PC-3 (cell line): ENCODE results near the gene KSR2. TPM values are rescaled to one million over a fixed set of nuclear protein-coding genes. Genes with fewer than 3 reads are reported as not detected.

ENCODE experiments used
- ATAC-seq: fragments of 200-7000 bp; cut with Tn5 transposase; 2 replicates; pipeline ENCODE4 v1.9.1; 2020; ENCODE audit warnings: mild to moderate bottlenecking, moderate library complexity
- BruUV-seq: library from RNA; stranded (reverse); fragments of 400-500 nt; replicated peaks from 2 replicates; lab custom pipeline; 2021; lab: Mats Ljungman, UMichigan
- CTCF ChIA-PET: fragments of 300-600 bp; sonication (Branson Sonifier 250); formaldehyde crosslinking; loops from one replicate; lab custom pipeline; 2022; ENCODE audit warnings: antibody characterized with exemption; lab: Charles Lee
- POLR2A ChIA-PET: fragments of 300-600 bp; sonication (Branson Sonifier 250); formaldehyde crosslinking; loops from one replicate; lab custom pipeline; 2022; ENCODE audit warnings: antibody characterized with exemption; ENCODE audit not compliant: unreplicated experiment; lab: Charles Lee
- DNase-seq: peaks from one replicate; pipeline ENCODE4 v3.0.0-alpha.2; 2015
- H2AFZ ChIP-seq: fragments of 300-600 bp; sonication (generic); 2 replicates; pipeline ENCODE4 v1.6.0; 2016; ENCODE audit warnings: antibody characterized with exemption, low read length
- H3F3A ChIP-seq: fragments of 300-600 bp; sonication (generic); one replicate; pipeline ENCODE4 v1.6.0; 2017; ENCODE audit warnings: antibody characterized with exemption, low read length, control low read depth, mild to moderate bottlenecking; ENCODE audit not compliant: unreplicated experiment
- H3K27ac ChIP-seq: fragments of 300-600 bp; sonication (generic); 2 replicates; pipeline ENCODE4 v1.5.1; 2016; ENCODE audit warnings: mild to moderate bottlenecking, low read length
- H3K27me3 ChIP-seq: fragments of 300-600 bp; sonication (generic); 2 replicates; pipeline ENCODE4 v1.6.1; 2016; ENCODE audit warnings: low read length, mixed read lengths
- H3K36me3 ChIP-seq: fragments of 300-600 bp; sonication (generic); 2 replicates; pipeline ENCODE4 v1.6.1; 2016; ENCODE audit warnings: low read depth, mixed run types, low read length, mixed read lengths
- H3K4me1 ChIP-seq: fragments of 300-600 bp; sonication (generic); 2 replicates; pipeline ENCODE4 v1.5.1; 2016; ENCODE audit warnings: low read length; ENCODE audit not compliant: insufficient read depth
- H3K4me2 ChIP-seq: fragments of 300-600 bp; sonication (generic); 2 replicates; pipeline ENCODE4 v1.6.0; 2016; ENCODE audit warnings: low read length
- H3K4me3 ChIP-seq: fragments of 300-600 bp; sonication (generic); 2 replicates; pipeline ENCODE4 v1.5.1; 2016; ENCODE audit warnings: mild to moderate bottlenecking, low read length, mixed read lengths
- H3K79me2 ChIP-seq: fragments of 300-600 bp; sonication (generic); 2 replicates; pipeline ENCODE4 v1.6.1; 2017; ENCODE audit warnings: low read length, mixed read lengths
- H3K9ac ChIP-seq: fragments of 300-600 bp; sonication (generic); 2 replicates; pipeline ENCODE4 v1.6.0; 2016; ENCODE audit warnings: mild to moderate bottlenecking, low read length
- H3K9me2 ChIP-seq: fragments of 300-600 bp; sonication (generic); replicated peaks from 2 replicates; pipeline ENCODE4 v1.6.1; 2016; ENCODE audit warnings: mixed run types, low read length, mixed read lengths
- H3K9me3 ChIP-seq: fragments of 300-600 bp; sonication (generic); 2 replicates; pipeline ENCODE4 v1.6.1; 2016; ENCODE audit warnings: low read length, mixed read lengths
- H4K20me1 ChIP-seq: fragments of 300-600 bp; sonication (generic); 2 replicates; pipeline ENCODE4 v1.6.1; 2016; ENCODE audit warnings: low read length, mixed read lengths
- CTCF ChIP-seq: fragments of 300-600 bp; sonication (generic); conservative IDR thresholded peaks from 2 replicates; pipeline ENCODE4 v1.5.1; 2017; ENCODE audit warnings: antibody characterized with exemption, low read depth, mild to moderate bottlenecking, low read length
- EZH2 ChIP-seq: fragments of 300-600 bp; sonication (generic); IDR thresholded peaks from one replicate; pipeline ENCODE4 v1.6.1; 2017; ENCODE audit warnings: antibody characterized with exemption, mild to moderate bottlenecking, low read length; ENCODE audit not compliant: unreplicated experiment
- EZH2phosphoT487 ChIP-seq: fragments of 300-600 bp; sonication (generic); IDR thresholded peaks from 2 replicates; pipeline ENCODE4 v1.6.1; 2018; ENCODE audit warnings: mild to moderate bottlenecking, antibody characterized with exemption, low read length, borderline replicate concordance
- intact Hi-C: fragments of 100-400 bp; cut with micrococcal nuclease; formaldehyde crosslinking; loops from 2 replicates; pipeline ENCODE4 v1.9.0; 2023
- total RNA-seq: library from RNA; depleted of rRNA; stranded (reverse); fragments of >200 nt; gene quantifications from 2 replicates; pipeline ENCODE4 v1.2.3, GENCODE V29; 2014

Gene KSR2
- total RNA-seq, 1 experiment from 2014 or later = 0.80 TPM

- BruUV-seq = no TSS peak
- POLR2A ChIA-PET = no interaction called here
These were observed 417.1 kb downstream of the KSR2 start for GRCh38 chr12:117551665-117552064.

GRCh38 chr12:117547209-117547608 is 421.6 kb downstream of the KSR2 start:
- intact Hi-C loops = no loop called here
- ATAC-seq = no peak

More at GRCh38 chr12:117551665-117552064, 417.1 kb downstream of the KSR2 start:
- Histone ChIP-seq H4K20me1 (no peaks in the 10 kb centered on the region), H3K9me3 (no peaks in the 10 kb centered on the region), H3F3A (no peaks in the 10 kb centered on the region), H2AFZ (no peak overlapping the region), H3K27me3 (no peaks in the 10 kb centered on the region), H3K4me3 (no peak overlapping the region), H3K79me2 (no peaks in the 10 kb centered on the region), H3K9me2 (no peaks in the 10 kb centered on the region), H3K4me2 (no peak overlapping the region), H3K4me1 (no peaks in the 10 kb centered on the region), H3K36me3 (no peaks in the 10 kb centered on the region), H3K27ac (no peak overlapping the region), H3K9ac (no peak overlapping the region)
- TF ChIP-seq EZH2phosphoT487 = no peak
- TF ChIP-seq EZH2 = no peak
- TF ChIP-seq CTCF = no peak
- intact Hi-C loops = no loop called here
- ATAC-seq (no peak), DNase-seq (no peak)
- CTCF ChIA-PET = no interaction called here

More at GRCh38 chr12:117547209-117547608, 421.6 kb downstream of the KSR2 start:
- TF ChIP-seq EZH2 (no peak), EZH2phosphoT487 (no peak), CTCF (no peak)
- Histone ChIP-seq H3F3A (no peaks in the 10 kb centered on the region), H3K9me2 (no peaks in the 10 kb centered on the region), H4K20me1 (no peaks in the 10 kb centered on the region), H3K9me3 (0 out of 2 replicates have a peak, but pooled peaks cover 8% of the 10 kb centered on the region), H3K79me2 (no peaks in the 10 kb centered on the region), H3K4me3 (no peak overlapping the region), H3K27ac (no peak overlapping the region), H2AFZ (no peak overlapping the region), H3K4me1 (no peaks in the 10 kb centered on the region), H3K4me2 (no peak overlapping the region), H3K36me3 (no peaks in the 10 kb centered on the region), H3K9ac (no peak overlapping the region), H3K27me3 (no peaks in the 10 kb centered on the region)
- no peak for DNase-seq
- CTCF ChIA-PET = no interaction called here
- POLR2A ChIA-PET = no interaction called here
- BruUV-seq = no TSS peak
